ENCODE measurements around the gene C22orf42.

Gene C22orf42

GRCh38 chr22:32132783-32133182, 26.3 kb downstream of the C22orf42 start:
- DNase-seq = no peak

- no peak for DNase-seq
Observed at GRCh38 chr22:32132126-32132525, 27.0 kb downstream of the C22orf42 start.

- no peak for DNase-seq
Observed at GRCh38 chr22:32130464-32130863, 28.6 kb downstream of the C22orf42 start.

- no peak for DNase-seq
Observed at GRCh38 chr22:32127904-32128303, 31.2 kb downstream of the C22orf42 start.

GRCh38 chr22:32123657-32124056, 35.4 kb downstream of the C22orf42 start:
- no peak for DNase-seq

GRCh38 chr22:32122899-32123298, 36.2 kb downstream of the C22orf42 start:
- no peak for DNase-seq

GRCh38 chr22:32120603-32121002, 38.5 kb downstream of the C22orf42 start:
- no peak for DNase-seq

- no peak for DNase-seq
Observed at GRCh38 chr22:32119568-32120235, 39.4 kb downstream of the C22orf42 start.

- DNase-seq = no peak
Observed at GRCh38 chr22:32112380-32112779, 46.7 kb downstream of the C22orf42 start.

GRCh38 chr22:32106930-32107329, 52.2 kb downstream of the C22orf42 start:
- DNase-seq = no peak

- no peak for DNase-seq
Observed at GRCh38 chr22:32103658-32104315, 55.3 kb downstream of the C22orf42 start.

- DNase-seq = no peak
Observed at GRCh38 chr22:32100711-32101110, 58.4 kb downstream of the C22orf42 start.
